Measurements from ENCODE around the gene ZRANB2. TPM values are rescaled to one million over a fixed set of nuclear protein-coding genes. Genes with fewer than 3 reads are reported as not detected.

Gene ZRANB2
- total RNA-seq, 1 experiment from 2014 or later, result 112 TPM

- H3K4me3 ChIP-seq (ENCODE audit: low read depth, low read length, poor library complexity, severe bottlenecking), result no peak overlapping the region
- BruUV-seq (replicated peaks), result no TSS peak
- POLR2A ChIA-PET (ENCODE audit: low non-redundant PET), result interaction anchor here (0.6 kb wide), 1 partner anchor 11 kb away, joined by 4 read pairs; no protein-coding TSS in a partner anchor
Measured at GRCh38 chr1:71037066-71037465, 43.8 kb downstream of the ZRANB2 start.

GRCh38 chr1:71033136-71033535, 47.7 kb downstream of the ZRANB2 start:
- H3K4me1 ChIP-seq (ENCODE audit: insufficient read depth, low read length, poor library complexity, severe bottlenecking), result peaks cover 79% of the 10 kb centered on the region
- intact Hi-C loops (cut with micrococcal nuclease; ENCODE audit: unreplicated experiment), result loop anchor here (5.0 kb wide), 1 partner anchor 296 kb away; no protein-coding TSS in a partner anchor
- H3K27ac ChIP-seq (ENCODE audit: low read depth, low read length, poor library complexity, severe bottlenecking), result no peak overlapping the region
- TF ChIP-seq CTCF (conservative IDR thresholded peaks at IDR 0.05; ENCODE audit: low read depth, low read length) (no peak), EZH2 (IDR thresholded peaks at IDR 0.05; ENCODE audit: borderline replicate concordance, low read depth, low read length, poor library complexity, severe bottlenecking) (no peak)
- no peak for DNase-seq (ENCODE audit: low spot score)
- peaks cover 33% of the 10 kb centered on the region for H3K36me3 ChIP-seq (ENCODE audit: insufficient read depth, low read length, poor library complexity, severe bottlenecking)
- no peak overlapping the region for H3K4me3 ChIP-seq (ENCODE audit: low read depth, low read length, poor library complexity, severe bottlenecking)
- no peaks in the 10 kb centered on the region for H3K9me3 ChIP-seq (ENCODE audit: low read depth, low read length, poor library complexity, severe bottlenecking)
- no peaks in the 10 kb centered on the region for H3K27me3 ChIP-seq (replicated peaks; ENCODE audit: insufficient read depth, low read depth, low read length, poor library complexity)
- CTCF ChIA-PET, result no interaction called here
- BruUV-seq (replicated peaks), result no TSS peak
- POLR2A ChIA-PET (ENCODE audit: low non-redundant PET), result no interaction called here

More at GRCh38 chr1:71037066-71037465, 43.8 kb downstream of the ZRANB2 start:
- Histone ChIP-seq H3K36me3 (ENCODE audit: insufficient read depth, low read length, poor library complexity, severe bottlenecking) (peaks cover 50% of the 10 kb centered on the region), H3K27me3 (replicated peaks; ENCODE audit: insufficient read depth, low read depth, low read length, poor library complexity) (no peaks in the 10 kb centered on the region), H3K4me1 (ENCODE audit: insufficient read depth, low read length, poor library complexity, severe bottlenecking) (peaks cover 73% of the 10 kb centered on the region), H3K9me3 (ENCODE audit: low read depth, low read length, poor library complexity, severe bottlenecking) (no peaks in the 10 kb centered on the region), H3K27ac (ENCODE audit: low read depth, low read length, poor library complexity, severe bottlenecking) (no peak overlapping the region)
- CTCF ChIA-PET, result no interaction called here
- no peak for TF ChIP-seq CTCF (conservative IDR thresholded peaks at IDR 0.05; ENCODE audit: low read depth, low read length)
- no peak for TF ChIP-seq EZH2 (IDR thresholded peaks at IDR 0.05; ENCODE audit: borderline replicate concordance, low read depth, low read length, poor library complexity, severe bottlenecking)
- intact Hi-C loops (cut with micrococcal nuclease; ENCODE audit: unreplicated experiment), result no loop called here
- no peak for DNase-seq (ENCODE audit: low spot score)

GRCh38 chr1:71031426-71031825, 49.4 kb downstream of the ZRANB2 start:
- CTCF ChIA-PET, result no interaction called here
- TF ChIP-seq EZH2 (IDR thresholded peaks at IDR 0.05; ENCODE audit: borderline replicate concordance, low read depth, low read length, poor library complexity, severe bottlenecking) (no peak), CTCF (conservative IDR thresholded peaks at IDR 0.05; ENCODE audit: low read depth, low read length) (no peak)
- no TSS peak for BruUV-seq (replicated peaks)

More at GRCh38 chr1:71031426-71031825, 49.4 kb downstream of the ZRANB2 start:
- H3K27ac ChIP-seq (ENCODE audit: low read depth, low read length, poor library complexity, severe bottlenecking), result no peak overlapping the region
- no peaks in the 10 kb centered on the region for H3K27me3 ChIP-seq (replicated peaks; ENCODE audit: insufficient read depth, low read depth, low read length, poor library complexity)
- H3K36me3 ChIP-seq (ENCODE audit: insufficient read depth, low read length, poor library complexity, severe bottlenecking), result peaks cover 19% of the 10 kb centered on the region
- intact Hi-C loops (cut with micrococcal nuclease; ENCODE audit: unreplicated experiment), result loop anchor here (5.0 kb wide), 1 partner anchor 294 kb away; no protein-coding TSS in a partner anchor
- peaks cover 82% of the 10 kb centered on the region for H3K4me1 ChIP-seq (ENCODE audit: insufficient read depth, low read length, poor library complexity, severe bottlenecking)
- no peak overlapping the region for H3K4me3 ChIP-seq (ENCODE audit: low read depth, low read length, poor library complexity, severe bottlenecking)
- no peak for DNase-seq (ENCODE audit: low spot score)
- POLR2A ChIA-PET (ENCODE audit: low non-redundant PET), result no interaction called here
- H3K9me3 ChIP-seq (ENCODE audit: low read depth, low read length, poor library complexity, severe bottlenecking), result no peaks in the 10 kb centered on the region
